Mesenchymal stem cell (in vitro differentiated cells and primary cell): ENCODE data around the gene PRICKLE2.

Experiments
- DNase-seq: peaks from one replicate; pipeline ENCODE4 v3.0.0-alpha.2; 2013
- H2AFZ ChIP-seq: one replicate; pipeline ENCODE4 v1.6.1; 2013; ENCODE audit warnings: low read depth, mild to moderate bottlenecking, control low read depth, inconsistent platforms, low read length, moderate library complexity
- H2AK5ac ChIP-seq: 2 replicates; pipeline ENCODE4 v1.6.1; 2013; ENCODE audit warnings: low read length, moderate library complexity, mild to moderate bottlenecking, inconsistent platforms; ENCODE audit not compliant: severe bottlenecking
- H2BK120ac ChIP-seq: one replicate; pipeline ENCODE4 v1.6.1; 2013; ENCODE audit warnings: low read depth, mild to moderate bottlenecking, inconsistent platforms, low read length, moderate library complexity
- H2BK12ac ChIP-seq, 2 experiments: one replicate each; pipeline ENCODE4 v1.6.1; 2013; ENCODE audit warnings: inconsistent platforms in 2 of 2, low read length in 2 of 2, mild to moderate bottlenecking in 2 of 2, moderate library complexity in 2 of 2, control low read depth in 1 of 2
- H2BK15ac ChIP-seq: one replicate; pipeline ENCODE4 v1.6.1; 2013; ENCODE audit warnings: mild to moderate bottlenecking, low read depth, inconsistent platforms; ENCODE audit not compliant: poor library complexity, severe bottlenecking
- H2BK5ac ChIP-seq: 2 replicates; pipeline ENCODE4 v1.6.1; 2013; ENCODE audit warnings: low read depth, mild to moderate bottlenecking, low read length, control low read depth, inconsistent platforms; ENCODE audit not compliant: poor library complexity, severe bottlenecking
- H3K14ac ChIP-seq, 2 experiments: one replicate each; pipeline ENCODE4 v1.6.1; 2013; ENCODE audit warnings: inconsistent platforms in 2 of 2, low read length in 2 of 2, control low read depth in 1 of 2, mild to moderate bottlenecking in 1 of 2, moderate library complexity in 1 of 2
- H3K18ac ChIP-seq, 2 experiments: one replicate each; pipeline ENCODE4 v1.6.1; 2013; ENCODE audit warnings: inconsistent platforms in 2 of 2, low read length in 2 of 2, control low read depth in 1 of 2, low read depth in 1 of 2, mild to moderate bottlenecking in 1 of 2
- H3K23ac ChIP-seq, 2 experiments: one replicate each; pipeline ENCODE4 v1.6.1; 2013; ENCODE audit warnings: inconsistent platforms in 2 of 2, low read length in 2 of 2, mild to moderate bottlenecking in 2 of 2, moderate library complexity in 2 of 2, control low read depth in 1 of 2
- H3K27ac ChIP-seq: 2 replicates; pipeline ENCODE4 v1.5.1; 2013; ENCODE audit warnings: mild to moderate bottlenecking, moderate library complexity, low read length, control low read depth, inconsistent platforms; ENCODE audit not compliant: poor library complexity, severe bottlenecking
- H3K27me3 ChIP-seq, 2 experiments: 2 replicates each; pipeline versions ENCODE4 v1.6.1 to v1.7.0; 2013; ENCODE audit warnings: low read length in 2 of 2, mild to moderate bottlenecking in 2 of 2, moderate library complexity in 2 of 2, control low read depth in 1 of 2, inconsistent platforms in 1 of 2; ENCODE audit not compliant: control insufficient read depth in 1 of 2, insufficient read depth in 1 of 2
- H3K36me3 ChIP-seq, 2 experiments: 2 replicates each; pipeline versions ENCODE4 v1.6.1 to v1.7.0; 2013; ENCODE audit warnings: low read length in 2 of 2, control low read depth in 1 of 2, inconsistent platforms in 1 of 2, low read depth in 1 of 2, mild to moderate bottlenecking in 1 of 2; ENCODE audit not compliant: insufficient read depth in 2 of 2, control insufficient read depth in 1 of 2
- H3K4ac ChIP-seq, 2 experiments: one replicate each; pipeline ENCODE4 v1.6.1; 2013; ENCODE audit warnings: inconsistent platforms in 2 of 2, low read length in 2 of 2, mild to moderate bottlenecking in 2 of 2, moderate library complexity in 2 of 2, control low read depth in 1 of 2, low read depth in 1 of 2
- H3K4me1 ChIP-seq: 2 replicates; pipeline ENCODE4 v1.6.1; 2013; ENCODE audit warnings: low read depth, low read length, control low read depth; ENCODE audit not compliant: control insufficient read depth, insufficient read depth
- H3K4me2 ChIP-seq: 2 replicates; pipeline ENCODE4 v1.6.1; 2013; ENCODE audit warnings: low read length, mild to moderate bottlenecking, inconsistent platforms; ENCODE audit not compliant: poor library complexity, severe bottlenecking
- H3K4me3 ChIP-seq, 2 experiments: 2 replicates each; pipeline versions ENCODE4 v1.5.1 to v1.7.0; 2013; ENCODE audit warnings: low read length in 2 of 2, mild to moderate bottlenecking in 2 of 2, control low read depth in 1 of 2, low read depth in 1 of 2; ENCODE audit not compliant: insufficient read depth in 1 of 2
- H3K79me1 ChIP-seq: replicated peaks from 2 replicates; pipeline ENCODE4 v1.6.1; 2013; ENCODE audit warnings: mild to moderate bottlenecking, control low read depth, low read length, inconsistent platforms; ENCODE audit not compliant: poor library complexity, severe bottlenecking
- H3K9ac ChIP-seq: 2 replicates; pipeline ENCODE4 v1.7.0; 2013; ENCODE audit warnings: mild to moderate bottlenecking, low read length, moderate library complexity
- H3K9me3 ChIP-seq: 2 replicates; pipeline ENCODE4 v1.7.0; 2013; ENCODE audit warnings: mild to moderate bottlenecking, low read length; ENCODE audit not compliant: control insufficient read depth
- H4K8ac ChIP-seq: one replicate; pipeline ENCODE4 v1.6.1; 2013; ENCODE audit warnings: inconsistent platforms, mild to moderate bottlenecking, low read length, moderate library complexity
- H4K91ac ChIP-seq: one replicate; pipeline ENCODE4 v1.6.1; 2013; ENCODE audit warnings: mild to moderate bottlenecking, low read length, inconsistent platforms
- WGBS: methylation state at CpG from one replicate; pipeline ENCODE4 v1.1.7; 2013; ENCODE audit warnings: mixed read lengths; 5-methylcytosine and 5-hydroxymethylcytosine counted together

Gene PRICKLE2

GRCh38 chr3:64158334-64158733, 66.9 kb downstream of the PRICKLE2 start:
- H2AFZ ChIP-seq, result no peak overlapping the region
- no peak overlapping the region for H3K14ac ChIP-seq

GRCh38 chr3:64157150-64158035, 67.9 kb downstream of the PRICKLE2 start:
- H3K4me3 ChIP-seq, result no peak overlapping the region

More at GRCh38 chr3:64158334-64158733, 66.9 kb downstream of the PRICKLE2 start:
- H3K4me2 ChIP-seq, result no peak overlapping the region
- H3K9me3 ChIP-seq, result no peaks in the 10 kb centered on the region
- H4K91ac ChIP-seq, result no peak overlapping the region
- no peak overlapping the region for H3K23ac ChIP-seq
- H2BK5ac ChIP-seq, result no peak overlapping the region
- H3K4ac ChIP-seq, result no peak overlapping the region
- H3K4me3 ChIP-seq, result no peak overlapping the region
- no peak overlapping the region for H3K27ac ChIP-seq
- no peak overlapping the region for H2BK12ac ChIP-seq
- no peak overlapping the region for H3K9ac ChIP-seq
- peaks cover 28 to 85% of the 10 kb centered on the region in 2 experiments for H3K36me3 ChIP-seq
- no peak overlapping the region for H2BK120ac ChIP-seq
- WGBS, result 76% methylated on average over 3 of the region's 3 CpGs
- no peaks in the 10 kb centered on the region for H3K27me3 ChIP-seq
- DNase-seq, result no peak
- no peak overlapping the region for H4K8ac ChIP-seq
- H3K18ac ChIP-seq, result no peak overlapping the region
- H2BK15ac ChIP-seq, result no peak overlapping the region
- H2AK5ac ChIP-seq, result no peak overlapping the region
- H3K79me1 ChIP-seq, result peaks cover 33% of the 10 kb centered on the region
- peaks cover 7% of the 10 kb centered on the region for H3K4me1 ChIP-seq

GRCh38 chr3:64155328-64155727, 69.9 kb downstream of the PRICKLE2 start:
- no peak overlapping the region for H3K4ac ChIP-seq
- no peak for DNase-seq
- H2AK5ac ChIP-seq, result no peak overlapping the region
- no peak overlapping the region for H2BK5ac ChIP-seq
- no peak overlapping the region for H3K27ac ChIP-seq
- no peak overlapping the region for H4K91ac ChIP-seq
- no peak overlapping the region for H2BK15ac ChIP-seq
- peaks cover 48% of the 10 kb centered on the region for H3K79me1 ChIP-seq
- H3K4me2 ChIP-seq, result no peak overlapping the region
- H3K4me1 ChIP-seq, result peaks cover 14% of the 10 kb centered on the region
- no peaks in the 10 kb centered on the region for H3K27me3 ChIP-seq
- H3K9me3 ChIP-seq, result no peaks in the 10 kb centered on the region
- no peak overlapping the region for H3K4me3 ChIP-seq
- H3K23ac ChIP-seq, result no peak overlapping the region
- no peak overlapping the region for H2BK120ac ChIP-seq
- H3K36me3 ChIP-seq, result peaks cover 50 to 92% of the 10 kb centered on the region in 2 experiments
- H4K8ac ChIP-seq, result no peak overlapping the region
- no CpG with 5 or more reads among the region's 3 CpGs for WGBS
- no peak overlapping the region for H2AFZ ChIP-seq
- no peak overlapping the region for H3K18ac ChIP-seq
- no peak overlapping the region for H3K9ac ChIP-seq
- H2BK12ac ChIP-seq, result no peak overlapping the region
- H3K14ac ChIP-seq, result no peak overlapping the region

More at GRCh38 chr3:64157150-64158035, 67.9 kb downstream of the PRICKLE2 start:
- H2AK5ac ChIP-seq, result no peak overlapping the region
- no peak for DNase-seq
- H3K23ac ChIP-seq, result no peak overlapping the region
- no peak overlapping the region for H4K91ac ChIP-seq
- H3K36me3 ChIP-seq, result peaks cover 34 to 88% of the 10 kb centered on the region in 2 experiments
- WGBS, result 98% methylated on average over 16 of the region's 17 CpGs
- H2BK5ac ChIP-seq, result no peak overlapping the region
- H3K27ac ChIP-seq, result no peak overlapping the region
- H3K9ac ChIP-seq, result no peak overlapping the region
- no peak overlapping the region for H2BK15ac ChIP-seq
- H3K27me3 ChIP-seq, result no peaks in the 10 kb centered on the region
- H3K9me3 ChIP-seq, result no peaks in the 10 kb centered on the region
- H2BK12ac ChIP-seq, result no peak overlapping the region
- H2BK120ac ChIP-seq, result no peak overlapping the region
- H3K14ac ChIP-seq, result no peak overlapping the region
- peaks cover 37% of the 10 kb centered on the region for H3K79me1 ChIP-seq
- peak overlapping the region in 1 of 2 experiments; percentile 39 for H3K4ac ChIP-seq
- peaks cover 4% of the 10 kb centered on the region for H3K4me1 ChIP-seq
- no peak overlapping the region for H2AFZ ChIP-seq
- H3K18ac ChIP-seq, result no peak overlapping the region
- H4K8ac ChIP-seq, result no peak overlapping the region
- no peak overlapping the region for H3K4me2 ChIP-seq

- Histone ChIP-seq H3K9ac (no peak overlapping the region), H2AK5ac (no peak overlapping the region), H3K18ac (peak overlapping the region in 1 of 2 experiments; percentile 30), H3K4ac (no peak overlapping the region), H3K9me3 (no peaks in the 10 kb centered on the region), H3K27ac (no peak overlapping the region), H3K4me1 (peaks cover 21% of the 10 kb centered on the region), H3K4me3 (no peak overlapping the region), H4K8ac (no peak overlapping the region), H2BK5ac (no peak overlapping the region), H2BK15ac (no peak overlapping the region), H3K27me3 (no peaks in the 10 kb centered on the region), H2BK120ac (no peak overlapping the region), H3K36me3 (peaks cover 45 to 92% of the 10 kb centered on the region in 2 experiments), H2BK12ac (no peak overlapping the region), H3K23ac (no peak overlapping the region), H4K91ac (no peak overlapping the region), H3K4me2 (no peak overlapping the region), H3K79me1 (peaks cover 41% of the 10 kb centered on the region), H3K14ac (no peak overlapping the region), H2AFZ (no peak overlapping the region)
- DNase-seq, result no peak
- 97% methylated on average over 9 of the region's 9 CpGs for WGBS
Measured at GRCh38 chr3:64152676-64153466, 72.4 kb downstream of the PRICKLE2 start.
